ENCODE measurements around the gene ANKRD13A. TPM values are rescaled to one million over a fixed set of nuclear protein-coding genes. Genes with fewer than 3 reads are reported as not detected.
A peak's percentile ranks its signal among the peaks of the same experiment; 100 is the strongest.

Gene ANKRD13A
- total and polyA plus RNA-seq, 2 of the 13 experiments (the other 11 are each of a cell fraction or from before 2014, with no cell fraction given), result 34.1 to 41.6 TPM

DNA sequence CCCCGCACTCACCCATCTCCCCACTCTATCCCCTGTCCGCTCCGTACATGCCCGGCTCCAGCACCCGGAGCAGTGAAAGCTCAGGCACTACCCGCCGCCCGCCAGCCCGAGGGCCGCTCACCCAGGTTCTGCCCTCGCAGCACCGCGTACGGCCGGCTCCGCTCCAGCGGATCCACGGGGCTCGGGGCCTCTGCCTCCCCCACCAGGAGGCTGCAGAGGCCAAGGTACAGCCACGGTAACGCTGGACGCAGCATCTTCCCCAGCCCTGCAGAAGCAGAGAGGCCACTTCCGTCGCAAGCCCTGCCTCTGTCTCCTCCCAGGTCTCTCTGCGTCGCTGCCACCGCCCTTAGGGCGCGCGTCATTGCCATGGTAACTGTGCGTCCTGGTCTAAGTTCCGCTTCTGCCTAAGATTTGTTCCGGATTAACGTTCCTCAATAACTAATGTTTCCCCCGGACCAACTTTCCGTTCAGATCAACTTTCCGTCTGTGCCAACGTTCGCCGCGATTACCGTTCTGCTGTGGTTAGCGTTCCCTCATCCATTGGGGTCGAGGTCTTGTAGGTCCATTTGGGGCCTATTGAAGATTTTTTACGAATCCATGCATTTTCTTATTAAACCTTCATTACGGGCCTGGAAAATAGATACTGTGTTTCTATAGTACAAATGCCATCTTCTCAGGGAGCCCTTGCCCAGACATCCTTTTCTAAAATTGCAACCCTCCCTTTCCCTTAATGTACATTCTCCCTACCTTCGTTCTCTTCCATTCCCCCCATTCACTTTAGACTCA lies 49.2 kb downstream of the ANKRD13A start, which contains the start of gene C12orf76 (continued):
- TF ChIP-seq, protein P1, sequence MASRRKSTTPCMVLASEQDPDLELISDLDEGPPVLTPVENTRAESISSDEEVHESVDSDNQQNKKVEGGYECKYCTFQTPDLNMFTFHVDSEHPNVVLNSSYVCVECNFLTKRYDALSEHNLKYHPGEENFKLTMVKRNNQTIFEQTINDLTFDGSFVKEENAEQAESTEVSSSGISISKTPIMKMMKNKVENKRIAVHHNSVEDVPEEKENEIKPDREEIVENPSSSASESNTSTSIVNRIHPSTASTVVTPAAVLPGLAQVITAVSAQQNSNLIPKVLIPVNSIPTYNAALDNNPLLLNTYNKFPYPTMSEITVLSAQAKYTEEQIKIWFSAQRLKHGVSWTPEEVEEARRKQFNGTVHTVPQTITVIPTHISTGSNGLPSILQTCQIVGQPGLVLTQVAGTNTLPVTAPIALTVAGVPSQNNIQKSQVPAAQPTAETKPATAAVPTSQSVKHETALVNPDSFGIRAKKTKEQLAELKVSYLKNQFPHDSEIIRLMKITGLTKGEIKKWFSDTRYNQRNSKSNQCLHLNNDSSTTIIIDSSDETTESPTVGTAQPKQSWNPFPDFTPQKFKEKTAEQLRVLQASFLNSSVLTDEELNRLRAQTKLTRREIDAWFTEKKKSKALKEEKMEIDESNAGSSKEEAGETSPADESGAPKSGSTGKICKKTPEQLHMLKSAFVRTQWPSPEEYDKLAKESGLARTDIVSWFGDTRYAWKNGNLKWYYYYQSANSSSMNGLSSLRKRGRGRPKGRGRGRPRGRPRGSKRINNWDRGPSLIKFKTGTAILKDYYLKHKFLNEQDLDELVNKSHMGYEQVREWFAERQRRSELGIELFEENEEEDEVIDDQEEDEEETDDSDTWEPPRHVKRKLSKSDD (CRISPR knock-in tag; IDR thresholded peaks at IDR 0.05; ENCODE audit: low read depth), result peak; percentile 48
- TF ChIP-seq HCFC1 (IDR thresholded peaks at IDR 0.05; ENCODE audit: low read depth, low read length) (peak; percentile 64; the same call in 1 of the 2 replicates), HNF4A (CRISPR knock-in tag; IDR thresholded peaks at IDR 0.05) (peak; percentile 83), XBP1 (CRISPR knock-in tag; IDR thresholded peaks at IDR 0.05) (no peak), ZNF556 (CRISPR knock-in tag; IDR thresholded peaks at IDR 0.05; ENCODE audit: borderline replicate concordance) (peak; percentile 82; the same call in 1 of the 2 replicates), SIN3A (IDR thresholded peaks at IDR 0.05; ENCODE audit: borderline replicate concordance, low read depth, low read length) (peak; percentile 97), ZNF296 (CRISPR knock-in tag; conservative IDR thresholded peaks at IDR 0.05) (no peak; the same call in 1 of the 2 replicates), ZNF614 (CRISPR knock-in tag; IDR thresholded peaks at IDR 0.05; ENCODE audit: borderline replicate concordance) (no peak; the same call in 1 of the 2 replicates), AGO2 (optimal IDR thresholded peaks at IDR 0.05; ENCODE audit: low read depth, low read length) (peak; percentile 45), KDM5A (IDR thresholded peaks at IDR 0.05; ENCODE audit: borderline replicate concordance, low read length) (peak; percentile 90), CENPT (CRISPR knock-in tag; IDR thresholded peaks at IDR 0.05; ENCODE audit: low read depth) (no peak), TMF1 (CRISPR knock-in tag; IDR thresholded peaks at IDR 0.05; ENCODE audit: low read depth) (no peak), ZNF747 (CRISPR knock-in tag; IDR thresholded peaks at IDR 0.05; ENCODE audit: borderline replicate concordance) (no peak; the same call in 1 of the 2 replicates), FOXA3 (CRISPR knock-in tag; IDR thresholded peaks at IDR 0.05) (peak; percentile 79), RNF2 (conservative IDR thresholded peaks at IDR 0.05; ENCODE audit: low read depth) (0 out of 2 replicates have a peak, but pooled peaks have one; percentile 28), ZNF652 (CRISPR knock-in tag; IDR thresholded peaks at IDR 0.05; ENCODE audit: borderline replicate concordance, low read depth) (no peak; the same call in 1 of the 2 replicates), TERF1 (CRISPR knock-in tag; IDR thresholded peaks at IDR 0.05) (no peak)
- TF ChIP-seq, protein P2, sequence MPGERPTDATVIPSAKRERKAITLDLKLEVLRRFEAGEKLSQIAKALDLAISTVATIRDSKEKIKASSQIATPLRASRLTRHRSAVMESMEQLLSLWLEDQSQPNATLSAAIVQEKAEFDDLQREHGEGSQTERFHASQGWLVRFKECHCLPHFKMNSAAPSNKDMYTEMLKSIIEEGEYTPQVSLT (CRISPR knock-in tag; IDR thresholded peaks at IDR 0.05; ENCODE audit: borderline replicate concordance, low read depth), result no peak
- TF ChIP-seq, protein P3, sequence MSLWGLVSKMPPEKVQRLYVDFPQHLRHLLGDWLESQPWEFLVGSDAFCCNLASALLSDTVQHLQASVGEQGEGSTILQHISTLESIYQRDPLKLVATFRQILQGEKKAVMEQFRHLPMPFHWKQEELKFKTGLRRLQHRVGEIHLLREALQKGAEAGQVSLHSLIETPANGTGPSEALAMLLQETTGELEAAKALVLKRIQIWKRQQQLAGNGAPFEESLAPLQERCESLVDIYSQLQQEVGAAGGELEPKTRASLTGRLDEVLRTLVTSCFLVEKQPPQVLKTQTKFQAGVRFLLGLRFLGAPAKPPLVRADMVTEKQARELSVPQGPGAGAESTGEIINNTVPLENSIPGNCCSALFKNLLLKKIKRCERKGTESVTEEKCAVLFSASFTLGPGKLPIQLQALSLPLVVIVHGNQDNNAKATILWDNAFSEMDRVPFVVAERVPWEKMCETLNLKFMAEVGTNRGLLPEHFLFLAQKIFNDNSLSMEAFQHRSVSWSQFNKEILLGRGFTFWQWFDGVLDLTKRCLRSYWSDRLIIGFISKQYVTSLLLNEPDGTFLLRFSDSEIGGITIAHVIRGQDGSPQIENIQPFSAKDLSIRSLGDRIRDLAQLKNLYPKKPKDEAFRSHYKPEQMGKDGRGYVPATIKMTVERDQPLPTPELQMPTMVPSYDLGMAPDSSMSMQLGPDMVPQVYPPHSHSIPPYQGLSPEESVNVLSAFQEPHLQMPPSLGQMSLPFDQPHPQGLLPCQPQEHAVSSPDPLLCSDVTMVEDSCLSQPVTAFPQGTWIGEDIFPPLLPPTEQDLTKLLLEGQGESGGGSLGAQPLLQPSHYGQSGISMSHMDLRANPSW (CRISPR knock-in tag; IDR thresholded peaks at IDR 0.05; ENCODE audit: borderline replicate concordance), result no peak; the same call in 1 of the 2 replicates
- TF ChIP-seq, protein P4, sequence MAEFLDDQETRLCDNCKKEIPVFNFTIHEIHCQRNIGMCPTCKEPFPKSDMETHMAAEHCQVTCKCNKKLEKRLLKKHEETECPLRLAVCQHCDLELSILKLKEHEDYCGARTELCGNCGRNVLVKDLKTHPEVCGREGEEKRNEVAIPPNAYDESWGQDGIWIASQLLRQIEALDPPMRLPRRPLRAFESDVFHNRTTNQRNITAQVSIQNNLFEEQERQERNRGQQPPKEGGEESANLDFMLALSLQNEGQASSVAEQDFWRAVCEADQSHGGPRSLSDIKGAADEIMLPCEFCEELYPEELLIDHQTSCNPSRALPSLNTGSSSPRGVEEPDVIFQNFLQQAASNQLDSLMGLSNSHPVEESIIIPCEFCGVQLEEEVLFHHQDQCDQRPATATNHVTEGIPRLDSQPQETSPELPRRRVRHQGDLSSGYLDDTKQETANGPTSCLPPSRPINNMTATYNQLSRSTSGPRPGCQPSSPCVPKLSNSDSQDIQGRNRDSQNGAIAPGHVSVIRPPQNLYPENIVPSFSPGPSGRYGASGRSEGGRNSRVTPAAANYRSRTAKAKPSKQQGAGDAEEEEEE (CRISPR knock-in tag; IDR thresholded peaks at IDR 0.05; ENCODE audit: borderline replicate concordance), result no peak

Data from HepG2 (cell line).